Measurements from ENCODE around the gene LIPC.

- TF ChIP-seq EZH2phosphoT487 (conservative IDR thresholded peaks at IDR 0.05; ENCODE audit: low read length), result no peak
- TF ChIP-seq, protein P1, sequence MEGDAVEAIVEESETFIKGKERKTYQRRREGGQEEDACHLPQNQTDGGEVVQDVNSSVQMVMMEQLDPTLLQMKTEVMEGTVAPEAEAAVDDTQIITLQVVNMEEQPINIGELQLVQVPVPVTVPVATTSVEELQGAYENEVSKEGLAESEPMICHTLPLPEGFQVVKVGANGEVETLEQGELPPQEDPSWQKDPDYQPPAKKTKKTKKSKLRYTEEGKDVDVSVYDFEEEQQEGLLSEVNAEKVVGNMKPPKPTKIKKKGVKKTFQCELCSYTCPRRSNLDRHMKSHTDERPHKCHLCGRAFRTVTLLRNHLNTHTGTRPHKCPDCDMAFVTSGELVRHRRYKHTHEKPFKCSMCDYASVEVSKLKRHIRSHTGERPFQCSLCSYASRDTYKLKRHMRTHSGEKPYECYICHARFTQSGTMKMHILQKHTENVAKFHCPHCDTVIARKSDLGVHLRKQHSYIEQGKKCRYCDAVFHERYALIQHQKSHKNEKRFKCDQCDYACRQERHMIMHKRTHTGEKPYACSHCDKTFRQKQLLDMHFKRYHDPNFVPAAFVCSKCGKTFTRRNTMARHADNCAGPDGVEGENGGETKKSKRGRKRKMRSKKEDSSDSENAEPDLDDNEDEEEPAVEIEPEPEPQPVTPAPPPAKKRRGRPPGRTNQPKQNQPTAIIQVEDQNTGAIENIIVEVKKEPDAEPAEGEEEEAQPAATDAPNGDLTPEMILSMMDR (IDR thresholded peaks at IDR 0.05; ENCODE audit: insufficient read depth, low read length, poor library complexity, severe bottlenecking), result no peak
These were observed 180.2 kb downstream of the LIPC start for GRCh38 chr15:58611731-58612676.
